HUES64 (cell line): Measurements from ENCODE around the gene CYTIP.

ENCODE experiments used
- H3K27ac ChIP-seq: 2 replicates; pipeline ENCODE4 v1.7.0; 2013; ENCODE audit warnings: low read depth, low read length, inconsistent platforms
- H3K27me3 ChIP-seq: 2 replicates; pipeline ENCODE4 v1.6.1; 2013; ENCODE audit warnings: mild to moderate bottlenecking, low read length; ENCODE audit not compliant: insufficient read depth
- H3K36me3 ChIP-seq: 2 replicates; pipeline ENCODE4 v1.6.1; 2013; ENCODE audit warnings: mild to moderate bottlenecking, low read length; ENCODE audit not compliant: insufficient read depth
- H3K4me1 ChIP-seq: 2 replicates; pipeline ENCODE4 v1.6.1; 2013; ENCODE audit warnings: mild to moderate bottlenecking, low read length, moderate library complexity; ENCODE audit not compliant: insufficient read depth
- H3K4me3 ChIP-seq: 2 replicates; pipeline ENCODE4 v1.5.1; 2013; ENCODE audit warnings: mild to moderate bottlenecking, low read length, moderate library complexity
- H3K9ac ChIP-seq: 2 replicates; pipeline ENCODE4 v1.6.1; 2013; ENCODE audit warnings: mild to moderate bottlenecking, low read depth, low read length
- H3K9me3 ChIP-seq: 2 replicates; pipeline ENCODE4 v1.6.1; 2013; ENCODE audit warnings: low read depth, low read length; ENCODE audit not compliant: insufficient read depth
- WGBS: fragments of 150-250, 120-280 bp; methylation state at CpG from one replicate; pipeline ENCODE4 v1.1.7; 2013; ENCODE audit warnings: missing lambda C conversion rate; 5-methylcytosine and 5-hydroxymethylcytosine counted together

Gene CYTIP

GRCh38 chr2:157460384-157460837, 16.5 kb upstream of the CYTIP start:
- Histone ChIP-seq H3K9me3 (no peaks in the 10 kb centered on the region), H3K4me3 (no peak overlapping the region), H3K9ac (peak overlapping the region; percentile 17; the same call in 1 of the 2 replicates), H3K27ac (peak overlapping the region; percentile 52), H3K36me3 (no peaks in the 10 kb centered on the region), H3K27me3 (no peaks in the 10 kb centered on the region), H3K4me1 (peaks cover 27% of the 10 kb centered on the region)
- 44% methylated on average over 3 of the region's 3 CpGs for WGBS

GRCh38 chr2:157459486-157459885, 15.6 kb upstream of the CYTIP start:
- no peak overlapping the region for H3K27ac ChIP-seq
- no peak overlapping the region for H3K9ac ChIP-seq
- H3K4me3 ChIP-seq, result no peak overlapping the region
- WGBS, result 96% methylated on average over 6 of the region's 6 CpGs
- no peaks in the 10 kb centered on the region for H3K9me3 ChIP-seq
- H3K36me3 ChIP-seq, result no peaks in the 10 kb centered on the region
- H3K27me3 ChIP-seq, result no peaks in the 10 kb centered on the region
- peaks cover 27% of the 10 kb centered on the region for H3K4me1 ChIP-seq

GRCh38 chr2:157447741-157448140, 3.9 kb upstream of the CYTIP start:
- no peaks in the 10 kb centered on the region for H3K36me3 ChIP-seq
- no peaks in the 10 kb centered on the region for H3K27me3 ChIP-seq
- H3K9me3 ChIP-seq, result no peaks in the 10 kb centered on the region
- H3K4me1 ChIP-seq, result no peaks in the 10 kb centered on the region
- 90% methylated on average over 1 of the region's 1 CpG for WGBS
- H3K4me3 ChIP-seq, result no peak overlapping the region
- no peak overlapping the region for H3K27ac ChIP-seq
- no peak overlapping the region for H3K9ac ChIP-seq

- H3K9me3 ChIP-seq, result no peaks in the 10 kb centered on the region
- no peak overlapping the region for H3K4me3 ChIP-seq
- H3K27ac ChIP-seq, result no peak overlapping the region
- 78% methylated on average over 1 of the region's 1 CpG for WGBS
- H3K9ac ChIP-seq, result no peak overlapping the region
- H3K27me3 ChIP-seq, result no peaks in the 10 kb centered on the region
- no peaks in the 10 kb centered on the region for H3K36me3 ChIP-seq
- H3K4me1 ChIP-seq, result no peaks in the 10 kb centered on the region
Measured at GRCh38 chr2:157447031-157447430, 3.1 kb upstream of the CYTIP start.

GRCh38 chr2:157444641-157445040, 752 bp upstream of the CYTIP start:
- no peak overlapping the region for H3K27ac ChIP-seq
- WGBS, result 98% methylated on average over 3 of the region's 3 CpGs
- no peak overlapping the region for H3K9ac ChIP-seq

GRCh38 chr2:157443090-157443489, 799 bp downstream of the CYTIP start:
- Histone ChIP-seq H3K27me3 (no peaks in the 10 kb centered on the region), H3K9me3 (no peaks in the 10 kb centered on the region), H3K9ac (no peak overlapping the region), H3K27ac (no peak overlapping the region), H3K4me1 (no peaks in the 10 kb centered on the region), H3K36me3 (no peaks in the 10 kb centered on the region), H3K4me3 (no peak overlapping the region)

More at GRCh38 chr2:157444641-157445040, 752 bp upstream of the CYTIP start:
- no peaks in the 10 kb centered on the region for H3K36me3 ChIP-seq
- no peaks in the 10 kb centered on the region for H3K27me3 ChIP-seq
- no peaks in the 10 kb centered on the region for H3K9me3 ChIP-seq
- no peaks in the 10 kb centered on the region for H3K4me1 ChIP-seq
- H3K4me3 ChIP-seq, result no peak overlapping the region

GRCh38 chr2:157442636-157443035, 1.3 kb downstream of the CYTIP start:
- 73% methylated on average over 4 of the region's 5 CpGs for WGBS
- Histone ChIP-seq H3K4me3 (no peak overlapping the region), H3K9ac (no peak overlapping the region), H3K9me3 (no peaks in the 10 kb centered on the region), H3K4me1 (no peaks in the 10 kb centered on the region), H3K36me3 (no peaks in the 10 kb centered on the region), H3K27ac (no peak overlapping the region), H3K27me3 (no peaks in the 10 kb centered on the region)

- no peak overlapping the region for H3K9ac ChIP-seq
- no peaks in the 10 kb centered on the region for H3K36me3 ChIP-seq
- H3K9me3 ChIP-seq, result no peaks in the 10 kb centered on the region
- H3K4me3 ChIP-seq, result no peak overlapping the region
- H3K27me3 ChIP-seq, result no peaks in the 10 kb centered on the region
- H3K27ac ChIP-seq, result no peak overlapping the region
- H3K4me1 ChIP-seq, result no peaks in the 10 kb centered on the region
- no CpG with 5 or more reads among the region's 2 CpGs for WGBS
Measured at GRCh38 chr2:157442191-157442590, 1.7 kb downstream of the CYTIP start.

DNA sequence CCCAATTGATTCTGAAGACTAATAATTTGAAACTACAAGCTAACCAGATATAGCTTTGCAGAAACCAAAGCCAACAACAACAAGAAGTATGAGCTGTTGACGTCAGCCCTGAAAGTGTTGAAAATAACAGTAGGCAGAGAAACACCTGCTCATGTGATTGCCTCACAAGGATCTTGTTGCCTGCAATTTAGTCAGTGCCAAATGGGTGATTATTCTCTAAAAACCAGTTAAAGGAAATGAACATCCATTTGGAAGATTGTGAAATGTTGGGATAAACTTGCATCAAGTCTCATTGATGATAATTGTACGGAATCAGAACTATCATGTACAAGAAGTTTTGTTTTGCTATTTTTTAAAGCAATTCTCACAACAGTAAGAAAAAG, 2.8 kb downstream of the CYTIP start:
- H3K9ac ChIP-seq, result no peak overlapping the region
- no peak overlapping the region for H3K4me3 ChIP-seq
- H3K9me3 ChIP-seq, result no peaks in the 10 kb centered on the region
- H3K36me3 ChIP-seq, result no peaks in the 10 kb centered on the region
- H3K27ac ChIP-seq, result no peak overlapping the region
- WGBS, result 98% methylated on average over 2 of the region's 2 CpGs
- H3K4me1 ChIP-seq, result no peaks in the 10 kb centered on the region
- no peaks in the 10 kb centered on the region for H3K27me3 ChIP-seq

DNA sequence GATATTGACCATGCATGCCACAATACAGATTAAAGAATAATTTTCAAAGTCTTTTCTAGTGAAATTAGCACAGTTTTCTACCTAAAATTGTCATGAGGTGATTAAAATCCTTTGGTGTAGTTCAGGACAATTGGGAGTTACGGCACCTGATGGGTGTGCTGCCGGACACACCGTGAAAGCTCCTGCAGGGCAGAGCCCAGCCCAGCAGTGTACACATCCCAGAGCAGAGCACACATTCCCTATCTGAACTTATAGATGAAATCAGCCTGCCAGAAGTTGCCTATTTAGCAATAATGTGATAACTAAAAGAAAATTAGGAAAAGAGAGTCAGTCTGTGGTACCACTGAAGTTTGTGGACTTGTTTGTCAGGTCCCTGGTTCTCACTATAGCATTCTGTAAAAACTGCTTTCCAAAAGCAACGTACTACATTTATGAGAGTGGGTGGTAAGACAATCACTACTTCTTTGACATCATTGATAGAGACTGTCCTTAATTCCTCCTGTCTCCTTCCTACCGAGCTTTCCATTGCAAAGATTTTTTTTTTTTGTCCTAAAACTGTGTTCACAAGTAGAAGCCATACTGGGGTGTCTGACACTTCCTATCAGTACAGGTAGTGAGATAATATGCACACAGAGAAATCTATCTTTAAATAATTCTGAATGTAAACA, 3.4 kb downstream of the CYTIP start:
- Histone ChIP-seq H3K27me3 (no peaks in the 10 kb centered on the region), H3K9ac (no peak overlapping the region), H3K27ac (no peak overlapping the region), H3K4me1 (no peaks in the 10 kb centered on the region), H3K4me3 (no peak overlapping the region), H3K36me3 (no peaks in the 10 kb centered on the region), H3K9me3 (no peaks in the 10 kb centered on the region)
- 97% methylated on average over 5 of the region's 5 CpGs for WGBS

DNA sequence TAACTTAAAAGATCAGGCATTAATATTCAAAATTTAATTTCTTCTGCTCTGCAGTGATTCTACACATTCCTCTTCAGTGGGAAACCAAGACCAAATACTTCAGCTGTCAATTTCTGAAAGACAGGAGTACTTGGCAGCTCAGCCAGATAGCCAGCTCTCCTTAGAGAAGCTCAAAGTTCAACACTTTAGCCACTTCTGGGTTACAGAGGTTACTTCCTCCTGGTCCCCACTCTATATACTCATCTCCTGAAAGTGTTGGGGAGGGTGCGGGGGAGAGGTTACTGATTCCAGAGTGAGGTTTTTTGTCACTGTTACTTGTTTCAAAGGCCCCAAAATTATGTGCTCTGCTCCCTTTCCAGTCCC, 4.1 kb downstream of the CYTIP start:
- H3K9ac ChIP-seq, result no peak overlapping the region
- H3K4me3 ChIP-seq, result no peak overlapping the region
- H3K4me1 ChIP-seq, result no peaks in the 10 kb centered on the region
- H3K27me3 ChIP-seq, result no peaks in the 10 kb centered on the region
- no CpG with 5 or more reads among the region's 1 CpG for WGBS
- no peaks in the 10 kb centered on the region for H3K36me3 ChIP-seq
- H3K9me3 ChIP-seq, result no peaks in the 10 kb centered on the region
- no peak overlapping the region for H3K27ac ChIP-seq
